Subcutaneous abdominal adipose tissue (tissue), 5 donors: ENCODE data around the gene GALNT7.

Experiments
- H3K27ac ChIP-seq: one replicate; pipeline ENCODE4 v1.7.0; 2013; ENCODE audit warnings: low read depth, mild to moderate bottlenecking, inconsistent platforms, low read length, moderate library complexity
- H3K27me3 ChIP-seq, 5 donors: one replicate each; pipeline ENCODE4 v1.7.0; 2013; ENCODE audit warnings: low read length in 5 of 5, inconsistent platforms in 1 of 5; ENCODE audit not compliant: control insufficient read depth in 5 of 5, insufficient read depth in 4 of 5
- H3K36me3 ChIP-seq, 5 donors: one replicate each; pipeline ENCODE4 v1.7.0; 2013; ENCODE audit warnings: low read length in 5 of 5; ENCODE audit not compliant: control insufficient read depth in 5 of 5, insufficient read depth in 5 of 5
- H3K4me1 ChIP-seq, 5 donors: one replicate each; pipeline ENCODE4 v1.7.0; 2013; ENCODE audit warnings: low read length in 5 of 5, mild to moderate bottlenecking in 3 of 5, moderate library complexity in 1 of 5; ENCODE audit not compliant: control insufficient read depth in 5 of 5, insufficient read depth in 5 of 5
- H3K4me3 ChIP-seq, 5 donors: one replicate each; pipeline ENCODE4 v1.7.0; 2013; ENCODE audit warnings: low read length in 5 of 5, low read depth in 1 of 5
- H3K9ac ChIP-seq, 5 donors: one replicate each; pipeline ENCODE4 v1.7.0; 2013; ENCODE audit warnings: low read length in 5 of 5, mild to moderate bottlenecking in 4 of 5, moderate library complexity in 3 of 5
- H3K9me3 ChIP-seq, 5 donors: one replicate each; pipeline ENCODE4 v1.7.0; 2013; ENCODE audit warnings: low read length in 5 of 5; ENCODE audit not compliant: control insufficient read depth in 5 of 5
- donor health status: healthy.
- donor health status: healthy.
- donor health status: healthy.
- donor health status: healthy.
- donor health status: healthy.

Gene GALNT7

GRCh38 chr4:173165706-173166105, 2.9 kb upstream of the GALNT7 start:
- H3K4me3 ChIP-seq, result no peak overlapping the region
- H3K27ac ChIP-seq, result no peak overlapping the region
- H3K4me1 ChIP-seq, result peaks cover 0 to 18% (median 17%) of the 10 kb centered on the region in 5 donors
- H3K9me3 ChIP-seq, result no peaks in the 10 kb centered on the region
- H3K9ac ChIP-seq, result no peak overlapping the region
- H3K36me3 ChIP-seq, result peaks cover 0 to 4% (median 0%) of the 10 kb centered on the region in 5 donors
- H3K27me3 ChIP-seq, result no peaks in the 10 kb centered on the region

GRCh38 chr4:173166491-173166890, 2.1 kb upstream of the GALNT7 start:
- no peak overlapping the region for H3K27ac ChIP-seq
- no peak overlapping the region for H3K4me3 ChIP-seq
- no peaks in the 10 kb centered on the region for H3K9me3 ChIP-seq
- peaks cover 0 to 23% (median 18%) of the 10 kb centered on the region in 5 donors for H3K4me1 ChIP-seq
- no peak overlapping the region for H3K9ac ChIP-seq
- no peaks in the 10 kb centered on the region for H3K27me3 ChIP-seq
- peaks cover 0 to 4% (median 0%) of the 10 kb centered on the region in 5 donors for H3K36me3 ChIP-seq

GRCh38 chr4:173167758-173168395, 734 bp upstream of the GALNT7 start:
- Histone ChIP-seq H3K27me3 (no peaks in the 10 kb centered on the region), H3K9ac (peak overlapping the region in 4 of 5 donors; percentile 62 to 76 (median 72)), H3K4me1 (peaks cover 0 to 23% (median 18%) of the 10 kb centered on the region in 5 donors), H3K27ac (peak overlapping the region; percentile 67), H3K9me3 (no peaks in the 10 kb centered on the region), H3K36me3 (peaks cover 0 to 4% (median 0%) of the 10 kb centered on the region in 5 donors), H3K4me3 (peak overlapping the region; percentile 76 to 86 (median 85))

- no peaks in the 10 kb centered on the region for H3K9me3 ChIP-seq
- H3K27me3 ChIP-seq, result no peaks in the 10 kb centered on the region
- H3K4me3 ChIP-seq, result peak overlapping the region in 4 of 5 donors; percentile 76 to 86 (median 85)
- peaks cover 0 to 4% (median 0%) of the 10 kb centered on the region in 5 donors for H3K36me3 ChIP-seq
- H3K27ac ChIP-seq, result no peak overlapping the region
- peaks cover 0 to 23% (median 18%) of the 10 kb centered on the region in 5 donors for H3K4me1 ChIP-seq
- peak overlapping the region in 2 of 5 donors; percentile 61 to 81 for H3K9ac ChIP-seq
Observed at GRCh38 chr4:173169178-173169427, 492 bp downstream of the GALNT7 start.

- Histone ChIP-seq H3K9ac (peak overlapping the region; percentile 61 to 81 (median 76)), H3K27ac (peak overlapping the region; percentile 78), H3K36me3 (peaks cover 0 to 4% (median 0%) of the 10 kb centered on the region in 5 donors), H3K4me1 (peaks cover 0 to 23% (median 18%) of the 10 kb centered on the region in 5 donors), H3K4me3 (peak overlapping the region in 4 of 5 donors; percentile 76 to 86 (median 85)), H3K27me3 (no peaks in the 10 kb centered on the region), H3K9me3 (no peaks in the 10 kb centered on the region)
Observed at GRCh38 chr4:173169428-173170181, 994 bp downstream of the GALNT7 start.

- Histone ChIP-seq H3K9ac (peak overlapping the region; percentile 61 to 81 (median 76)), H3K4me1 (peaks cover 0 to 23% (median 18%) of the 10 kb centered on the region in 5 donors)
Observed at GRCh38 chr4:173170182-173170778, 1.7 kb downstream of the GALNT7 start.

GRCh38 chr4:173171098-173171497, 2.5 kb downstream of the GALNT7 start:
- Histone ChIP-seq H3K4me1 (peaks cover 0 to 23% (median 18%) of the 10 kb centered on the region in 5 donors), H3K27ac (no peak overlapping the region), H3K4me3 (no peak overlapping the region), H3K36me3 (no peaks in the 10 kb centered on the region), H3K9me3 (no peaks in the 10 kb centered on the region), H3K9ac (no peak overlapping the region), H3K27me3 (no peaks in the 10 kb centered on the region)

More at GRCh38 chr4:173170182-173170778, 1.7 kb downstream of the GALNT7 start:
- peak overlapping the region; percentile 78 for H3K27ac ChIP-seq
- no peaks in the 10 kb centered on the region for H3K9me3 ChIP-seq
- no peaks in the 10 kb centered on the region for H3K36me3 ChIP-seq
- H3K4me3 ChIP-seq, result peak overlapping the region; percentile 61 to 86 (median 85)
- no peaks in the 10 kb centered on the region for H3K27me3 ChIP-seq

- Histone ChIP-seq H3K27ac (no peak overlapping the region), H3K36me3 (no peaks in the 10 kb centered on the region), H3K4me3 (no peak overlapping the region), H3K9me3 (no peaks in the 10 kb centered on the region), H3K9ac (no peak overlapping the region), H3K27me3 (no peaks in the 10 kb centered on the region), H3K4me1 (peaks cover 0 to 23% (median 18%) of the 10 kb centered on the region in 5 donors)
Observed at GRCh38 chr4:173171987-173172386, 3.4 kb downstream of the GALNT7 start.

- no peaks in the 10 kb centered on the region for H3K36me3 ChIP-seq
- H3K9me3 ChIP-seq, result no peaks in the 10 kb centered on the region
- H3K9ac ChIP-seq, result no peak overlapping the region
- no peaks in the 10 kb centered on the region for H3K27me3 ChIP-seq
- H3K4me1 ChIP-seq, result peaks cover 0 to 15% (median 8%) of the 10 kb centered on the region in 5 donors
- H3K27ac ChIP-seq, result no peak overlapping the region
- no peak overlapping the region for H3K4me3 ChIP-seq
Observed at GRCh38 chr4:173174184-173174583, 5.6 kb downstream of the GALNT7 start.

- Histone ChIP-seq H3K9ac (no peak overlapping the region), H3K27me3 (no peaks in the 10 kb centered on the region), H3K36me3 (no peaks in the 10 kb centered on the region), H3K27ac (no peak overlapping the region), H3K9me3 (no peaks in the 10 kb centered on the region), H3K4me3 (no peak overlapping the region), H3K4me1 (peaks cover 0 to 15% (median 8%) of the 10 kb centered on the region in 5 donors)
Observed at GRCh38 chr4:173174594-173175012, 6.0 kb downstream of the GALNT7 start.
